Stimulated activated CD4-positive, alpha-beta T cell treated with anti-CD3 and anti-CD28 coated beads, TNF-alpha, amount 100 ng/mL, for 24 hours (primary cell): ENCODE data around the gene LACC1.

Experiments used
- DNase-seq, 3 experiments: peaks; one replicate each; pipeline ENCODE4 v3.0.0-alpha.2; 2020; ENCODE audit warnings: low read depth in 3 of 3

The LACC1 gene

GRCh38 chr13:43883631-43884030 lies 3.9 kb downstream of the LACC1 start:
- DNase-seq = no peak

GRCh38 chr13:43884222-43884621 lies 4.5 kb downstream of the LACC1 start:
- no peak for DNase-seq

GRCh38 chr13:43894438-43894837 lies 14.7 kb downstream of the LACC1 start:
- DNase-seq = no peak

- DNase-seq = no peak
Measured at GRCh38 chr13:43895940-43896339, 16.2 kb downstream of the LACC1 start.

GRCh38 chr13:43905435-43906031 lies 25.8 kb downstream of the LACC1 start:
- peak in 1 of 3 experiments; percentile 11 for DNase-seq

- DNase-seq = no peak
Measured at GRCh38 chr13:43908156-43909126, 28.7 kb downstream of the LACC1 start.

GRCh38 chr13:43910856-43911255 lies 31.2 kb downstream of the LACC1 start:
- no peak for DNase-seq

- DNase-seq = no peak
Measured at GRCh38 chr13:43911278-43911677, 31.6 kb downstream of the LACC1 start.

- DNase-seq = no peak
Measured at GRCh38 chr13:43911871-43912270, 32.2 kb downstream of the LACC1 start.

- DNase-seq = no peak
Measured at GRCh38 chr13:43915451-43915850, 35.7 kb downstream of the LACC1 start.

GRCh38 chr13:43916828-43917227 lies 37.1 kb downstream of the LACC1 start:
- DNase-seq = no peak

GRCh38 chr13:43918636-43919035 lies 38.9 kb downstream of the LACC1 start:
- DNase-seq = no peak

- DNase-seq = no peak
Measured at GRCh38 chr13:43920965-43921674, 41.4 kb downstream of the LACC1 start.

GRCh38 chr13:43924549-43925245 lies 45.0 kb downstream of the LACC1 start:
- no peak for DNase-seq

- DNase-seq = no peak
Measured at GRCh38 chr13:43929947-43930346, 50.2 kb downstream of the LACC1 start.

GRCh38 chr13:43933378-43933777 lies 53.7 kb downstream of the LACC1 start:
- DNase-seq = no peak

GRCh38 chr13:43934273-43934672 lies 54.6 kb downstream of the LACC1 start:
- no peak for DNase-seq

GRCh38 chr13:43935878-43936277 lies 56.2 kb downstream of the LACC1 start:
- no peak for DNase-seq

GRCh38 chr13:43936647-43937046 lies 56.9 kb downstream of the LACC1 start:
- DNase-seq = no peak

- no peak for DNase-seq
Measured at GRCh38 chr13:43937839-43938238, 58.1 kb downstream of the LACC1 start.

GRCh38 chr13:43938449-43938848 lies 58.7 kb downstream of the LACC1 start:
- DNase-seq = no peak

GRCh38 chr13:43939086-43939485 lies 59.4 kb downstream of the LACC1 start:
- no peak for DNase-seq
